K562 (cell line): ENCODE measurements around the gene RBPJL. TPM values are rescaled to one million over a fixed set of nuclear protein-coding genes. Genes with fewer than 3 reads are reported as not detected.

Experiments used
- ATAC-seq: fragments of 200-7000 bp; cut with Tn5 transposase; 3 replicates; pipeline ENCODE4 v1.9.1; 2020; ENCODE audit warnings: moderate library complexity
- BruUV-seq: library from RNA; stranded (reverse); fragments of 400-500 nt; replicated peaks from 2 replicates; lab custom pipeline; 2021; lab: Mats Ljungman, UMichigan
- CTCF ChIA-PET: fragments of 300-600 bp; formaldehyde crosslinking; extraction: SDS; loops from one replicate; lab custom pipeline; 2021; ENCODE audit warnings: low intra/inter-chr PET ratio; lab: Yijun Ruan, JAX
- POLR2A ChIA-PET: fragments of 300-600, 350-650 bp; sonication (Branson Sonifier 250); formaldehyde crosslinking; extraction: SDS; loops from one replicate; lab custom pipeline; 2021; ENCODE audit warnings: antibody characterized with exemption, inconsistent platforms; lab: Yijun Ruan, JAX
- DNase-seq, 4 experiments: peaks; one replicate each; pipeline versions ENCODE4 v3.0.0 to v3.0.0-alpha.2; 2011 to 2018; ENCODE audit warnings: low spot score in 3 of 4, mixed read lengths in 3 of 4; ENCODE audit errors: extremely low read depth in 1 of 4
- FAIRE-seq: peaks from 2 replicates; lab custom pipeline; 2011; peaks lifted over from hg19 to GRCh38; lab: Jason Lieb, UNC
- H2AFZ ChIP-seq: 2 replicates; pipeline ENCODE4 v1.6.0; 2011; ENCODE audit warnings: low read depth, low read length, control low read depth, inconsistent platforms
- H3K27ac ChIP-seq: fragments of 200-600 bp; 3 replicates; pipeline ENCODE4 v1.8.0; 2011; ENCODE audit warnings: low read depth, mild to moderate bottlenecking, control low read depth, inconsistent platforms, low read length, moderate library complexity, mixed read lengths; ENCODE audit errors: extremely low read depth
- H3K27me3 ChIP-seq, 2 experiments: fragments of 300-600 bp in 1 of 2; 2 replicates in 1 of 2; 3 replicates in 1 of 2; pipeline versions ENCODE4 v1.6.0 to v1.8.0; 2011; ENCODE audit warnings: inconsistent platforms in 2 of 2, low read length in 2 of 2, mild to moderate bottlenecking in 1 of 2, mixed read lengths in 1 of 2, moderate library complexity in 1 of 2; ENCODE audit not compliant: control insufficient read depth in 2 of 2, insufficient read depth in 2 of 2
- H3K36me3 ChIP-seq: fragments of 300-600 bp; 3 replicates; pipeline ENCODE4 v1.8.0; 2011; ENCODE audit warnings: mild to moderate bottlenecking, low read length, inconsistent platforms; ENCODE audit not compliant: control insufficient read depth, insufficient read depth
- H3K4me1 ChIP-seq, 2 experiments: fragments of 200-600 bp in 1 of 2; replicated peaks in 1 of 2; 2 replicates in 1 of 2; 3 replicates in 1 of 2; pipeline versions ENCODE4 v1.5.1 to v1.8.0; 2011; ENCODE audit warnings: inconsistent platforms in 2 of 2, low read length in 2 of 2, mild to moderate bottlenecking in 1 of 2, mixed read lengths in 1 of 2, moderate library complexity in 1 of 2; ENCODE audit not compliant: control insufficient read depth in 2 of 2, insufficient read depth in 2 of 2
- H3K4me2 ChIP-seq: 2 replicates; pipeline ENCODE4 v1.6.1; 2011; ENCODE audit warnings: low read length, control low read depth, inconsistent platforms, mixed read lengths; ENCODE audit not compliant: insufficient read depth
- H3K4me3 ChIP-seq: fragments of 200-600 bp; sonication (generic), shearing (Covaris generic); 2 replicates; pipeline ENCODE4 v1.5.1; 2016; ENCODE audit warnings: control low read depth, inconsistent platforms
- H3K79me2 ChIP-seq: fragments of 200-600 bp; 3 replicates; pipeline ENCODE4 v1.8.0; 2011; ENCODE audit warnings: low read length, inconsistent platforms; ENCODE audit not compliant: control insufficient read depth, insufficient read depth
- H3K9ac ChIP-seq, 2 experiments: 2 replicates each; pipeline versions ENCODE4 v1.6.0 to v1.6.1; 2011; ENCODE audit warnings: low read depth in 2 of 2, low read length in 2 of 2, control low read depth in 1 of 2, inconsistent platforms in 1 of 2, mild to moderate bottlenecking in 1 of 2, mixed read lengths in 1 of 2; ENCODE audit not compliant: insufficient read depth in 1 of 2
- H3K9me1 ChIP-seq: one replicate; pipeline ENCODE4 v1.6.0; 2011; ENCODE audit warnings: inconsistent platforms, mild to moderate bottlenecking, low read length, moderate library complexity; ENCODE audit not compliant: control insufficient read depth, insufficient read depth
- H3K9me3 ChIP-seq: replicated peaks from 2 replicates; pipeline ENCODE4 v1.5.1; 2011; ENCODE audit warnings: low read depth, low read length, inconsistent platforms; ENCODE audit not compliant: control insufficient read depth, insufficient read depth
- H4K20me1 ChIP-seq: replicated peaks from 2 replicates; pipeline ENCODE4 v1.6.1; 2011; ENCODE audit warnings: low read length, inconsistent platforms, mixed read lengths; ENCODE audit not compliant: control insufficient read depth, insufficient read depth
- ARNT ChIP-seq, 2 experiments: fragments of 450-650 bp; IDR thresholded peaks; 2 replicates each; pipeline ENCODE4 v1.6.1; 2016; ENCODE audit warnings: mild to moderate bottlenecking in 1 of 2
- MEIS2 ChIP-seq: fragments of 450-650 bp; IDR thresholded peaks from 2 replicates; pipeline ENCODE4 v1.6.1; 2014; ENCODE audit warnings: mild to moderate bottlenecking; ENCODE audit not compliant: partially characterized antibody
- NCOR1 ChIP-seq: fragments of 450-650 bp; IDR thresholded peaks from 2 replicates; pipeline ENCODE4 v1.6.1; 2016; ENCODE audit warnings: mild to moderate bottlenecking, moderate library complexity
- NFE2 ChIP-seq: IDR thresholded peaks from 2 replicates; pipeline ENCODE4 v1.6.1; 2014; ENCODE audit warnings: antibody characterized with exemption, low read depth
- NFRKB ChIP-seq: fragments of 450-650 bp; IDR thresholded peaks from 2 replicates; pipeline ENCODE4 v1.6.1; 2016; ENCODE audit warnings: low read depth
- NFXL1 ChIP-seq: fragments of 450-650 bp; formaldehyde crosslinking; IDR thresholded peaks from 2 replicates; pipeline ENCODE4 v1.4.0; 2021; ENCODE audit warnings: mild to moderate bottlenecking
- PKNOX1 ChIP-seq: fragments of 450-650 bp; IDR thresholded peaks from 2 replicates; pipeline ENCODE4 v1.6.1; 2016
- RBBP5 ChIP-seq: fragments of 200-600 bp; sonication (generic); IDR thresholded peaks from 2 replicates; pipeline ENCODE4 v1.6.1; 2012; ENCODE audit warnings: borderline replicate concordance, mild to moderate bottlenecking, low read length, control low read depth, inconsistent platforms; ENCODE audit not compliant: insufficient read depth, poor library complexity, severe bottlenecking
- STAG1 ChIP-seq: sonication (generic); formaldehyde crosslinking; IDR thresholded peaks from 2 replicates; pipeline ENCODE4 v1.5.0; 2020; ENCODE audit warnings: missing genetic modification reagents, borderline replicate concordance
- THRB ChIP-seq: fragments of 450-650 bp; formaldehyde crosslinking; conservative IDR thresholded peaks from 2 replicates; pipeline ENCODE4 v1.4.0; 2022; ENCODE audit warnings: mild to moderate bottlenecking, missing genetic modification characterization
- ZBED1 ChIP-seq: IDR thresholded peaks from 2 replicates; pipeline ENCODE4 v1.6.1; 2014
- ZFP36 ChIP-seq: fragments of 150-350 bp; IDR thresholded peaks from 2 replicates; pipeline ENCODE4 v1.6.1; 2018; ENCODE audit warnings: low read length, low read depth; ENCODE audit not compliant: partially characterized antibody
- ZNF133 ChIP-seq: fragments of 250-450 bp; sonication (Bioruptor Pico); IDR thresholded peaks from 2 replicates; pipeline ENCODE4 v1.4.0; 2020; ENCODE audit warnings: mild to moderate bottlenecking
- WGBS: fragments of 100-300 bp; shearing (Covaris generic); methylation state at CpG from one replicate; pipeline ENCODE4 v1.1.6; 2016; ENCODE audit warnings: low coverage, mixed read lengths; ENCODE audit not compliant: insufficient coverage; ENCODE audit errors: missing lambda C conversion rate; 5-methylcytosine and 5-hydroxymethylcytosine counted together
- in situ Hi-C: fragments of 300-500 bp; cut with MboI; formaldehyde crosslinking; loops from 4 replicates; pipeline ENCODE4 v1.15.0; 2018; ENCODE audit warnings: inconsistent platforms, mixed read lengths
- intact Hi-C: fragments of 100-400 bp; cut with micrococcal nuclease; formaldehyde crosslinking; loops from 2 replicates; pipeline ENCODE4 v1.14.2; 2022
- polyA plus RNA-seq, 8 experiments: library from polyadenylated mRNA; depleted of rRNA in 4 of 8; stranded (reverse) in 5 of 8; unstranded in 3 of 8; fragments of >200 nt; fragmentation: Nextera tagmentation in 2 of 8; fragmentation: Illumina TruSeq in 1 of 8; extraction: Ambion mirVana in 2 of 8; extraction: Trizol in 1 of 8; gene quantifications; 2 replicates each; pipeline versions ENCODE4 v1.2.1 to v1.2.3, GENCODE V29; 2011 to 2014; ENCODE audit warnings: inconsistent platforms in 1 of 8, missing spikeins in 1 of 8
- total RNA-seq, 7 experiments: library from RNA; depleted of rRNA in 6 of 7; stranded (reverse); fragments of >200 nt in 6 of 7; fragmentation: Illumina TruSeq in 2 of 7; extraction: Trizol in 2 of 7; gene quantifications; 2 replicates each; pipeline versions ENCODE4 v1.2.1 to v1.2.3, GENCODE V29; 2011 to 2021; ENCODE audit warnings: low replicate concordance in 1 of 7
- TF ChIP-seq, protein P1 (sequence below): fragments of 450-650 bp; conservative IDR thresholded peaks from 2 replicates; pipeline ENCODE4 v1.6.1; 2016; ENCODE audit warnings: missing genetic modification characterization, low read depth, mild to moderate bottlenecking, missing compliant biosample characterization, moderate library complexity
- TF ChIP-seq, protein P2 (sequence below), 2 experiments: IDR thresholded peaks in 1 of 2; conservative IDR thresholded peaks in 1 of 2; 2 replicates each; pipeline ENCODE4 v1.6.1; 2016; ENCODE audit warnings: low read depth in 2 of 2, mild to moderate bottlenecking in 1 of 2, missing compliant biosample characterization in 1 of 2, missing genetic modification characterization in 1 of 2, moderate library complexity in 1 of 2

Gene RBPJL
- total and polyA plus RNA-seq, 9 of the 15 experiments (the other 6 are each of a cell fraction or from before 2014, with no cell fraction given), result not detected

- TF ChIP-seq ZFP36, result no peak
- TF ChIP-seq NFRKB, result no peak
- TF ChIP-seq ARNT (IDR thresholded peaks at IDR 0.05), result no peak
- TF ChIP-seq NFE2, result peak; percentile 64
- TF ChIP-seq THRB (CRISPR knock-in tag), result no peak
- TF ChIP-seq, protein P1, sequence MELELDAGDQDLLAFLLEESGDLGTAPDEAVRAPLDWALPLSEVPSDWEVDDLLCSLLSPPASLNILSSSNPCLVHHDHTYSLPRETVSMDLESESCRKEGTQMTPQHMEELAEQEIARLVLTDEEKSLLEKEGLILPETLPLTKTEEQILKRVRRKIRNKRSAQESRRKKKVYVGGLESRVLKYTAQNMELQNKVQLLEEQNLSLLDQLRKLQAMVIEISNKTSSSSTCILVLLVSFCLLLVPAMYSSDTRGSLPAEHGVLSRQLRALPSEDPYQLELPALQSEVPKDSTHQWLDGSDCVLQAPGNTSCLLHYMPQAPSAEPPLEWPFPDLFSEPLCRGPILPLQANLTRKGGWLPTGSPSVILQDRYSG (tag), result no peak
- no peak for TF ChIP-seq RBBP5
Observed at GRCh38 chr20:45300961-45301360, 5.7 kb upstream of the RBPJL start (continued).

- POLR2A ChIA-PET, result no interaction called here
- Histone ChIP-seq H3K27me3 (peaks cover 11 to 42% of the 10 kb centered on the region in 2 experiments; a peak in 4 of 5 replicates), H2AFZ (no peak overlapping the region), H3K36me3 (no peaks in the 10 kb centered on the region), H3K79me2 (no peaks in the 10 kb centered on the region), H3K4me3 (no peak overlapping the region), H3K27ac (no peak overlapping the region), H3K4me2 (no peak overlapping the region), H3K9me1 (no peaks in the 10 kb centered on the region), H3K4me1 (peaks cover 4 to 21% of the 10 kb centered on the region in 2 experiments; a peak in 3 of 5 replicates), H3K9me3 (no peaks in the 10 kb centered on the region), H3K9ac (no peak overlapping the region), H4K20me1 (no peaks in the 10 kb centered on the region; the same call in 1 of the 2 replicates)
- in situ Hi-C loops, result no loop called here
- ATAC-seq (no peak), DNase-seq (no peak), FAIRE-seq (no peak)
- BruUV-seq, result no TSS peak
- CTCF ChIA-PET, result no interaction called here
- 0% methylated on average over 5 of the region's 5 CpGs for WGBS
- intact Hi-C loops, result no loop called here
- TF ChIP-seq MEIS2 (peak; percentile 72), ZBED1 (no peak), PKNOX1 (0 out of 2 replicates have a peak, but pooled peaks have one; percentile 22), STAG1 (CRISPR knock-in tag) (no peak), NFXL1 (CRISPR knock-in tag) (no peak), ZNF133 (CRISPR knock-in tag) (no peak), NCOR1 (no peak)
- TF ChIP-seq, protein P2, sequence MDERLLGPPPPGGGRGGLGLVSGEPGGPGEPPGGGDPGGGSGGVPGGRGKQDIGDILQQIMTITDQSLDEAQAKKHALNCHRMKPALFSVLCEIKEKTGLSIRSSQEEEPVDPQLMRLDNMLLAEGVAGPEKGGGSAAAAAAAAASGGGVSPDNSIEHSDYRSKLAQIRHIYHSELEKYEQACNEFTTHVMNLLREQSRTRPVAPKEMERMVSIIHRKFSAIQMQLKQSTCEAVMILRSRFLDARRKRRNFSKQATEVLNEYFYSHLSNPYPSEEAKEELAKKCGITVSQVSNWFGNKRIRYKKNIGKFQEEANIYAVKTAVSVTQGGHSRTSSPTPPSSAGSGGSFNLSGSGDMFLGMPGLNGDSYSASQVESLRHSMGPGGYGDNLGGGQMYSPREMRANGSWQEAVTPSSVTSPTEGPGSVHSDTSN (CRISPR knock-in tag; IDR thresholded peaks at IDR 0.05; ENCODE audit: low read depth), result no peak
- TF ChIP-seq, protein P2 (tag; conservative IDR thresholded peaks at IDR 0.05; ENCODE audit: low read depth), result peak; percentile 83
Observed at GRCh38 chr20:45301824-45302271, 4.8 kb upstream of the RBPJL start.
